ENCODE results near the gene ISLR2.

ISLR2 gene

GRCh38 chr15:74168711-74169126 is 38.3 kb downstream of the ISLR2 start:
- TF ChIP-seq, protein P1, sequence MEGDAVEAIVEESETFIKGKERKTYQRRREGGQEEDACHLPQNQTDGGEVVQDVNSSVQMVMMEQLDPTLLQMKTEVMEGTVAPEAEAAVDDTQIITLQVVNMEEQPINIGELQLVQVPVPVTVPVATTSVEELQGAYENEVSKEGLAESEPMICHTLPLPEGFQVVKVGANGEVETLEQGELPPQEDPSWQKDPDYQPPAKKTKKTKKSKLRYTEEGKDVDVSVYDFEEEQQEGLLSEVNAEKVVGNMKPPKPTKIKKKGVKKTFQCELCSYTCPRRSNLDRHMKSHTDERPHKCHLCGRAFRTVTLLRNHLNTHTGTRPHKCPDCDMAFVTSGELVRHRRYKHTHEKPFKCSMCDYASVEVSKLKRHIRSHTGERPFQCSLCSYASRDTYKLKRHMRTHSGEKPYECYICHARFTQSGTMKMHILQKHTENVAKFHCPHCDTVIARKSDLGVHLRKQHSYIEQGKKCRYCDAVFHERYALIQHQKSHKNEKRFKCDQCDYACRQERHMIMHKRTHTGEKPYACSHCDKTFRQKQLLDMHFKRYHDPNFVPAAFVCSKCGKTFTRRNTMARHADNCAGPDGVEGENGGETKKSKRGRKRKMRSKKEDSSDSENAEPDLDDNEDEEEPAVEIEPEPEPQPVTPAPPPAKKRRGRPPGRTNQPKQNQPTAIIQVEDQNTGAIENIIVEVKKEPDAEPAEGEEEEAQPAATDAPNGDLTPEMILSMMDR (conservative IDR thresholded peaks at IDR 0.05): no peak
- no peak overlapping the region for H3K27ac ChIP-seq

DNA sequence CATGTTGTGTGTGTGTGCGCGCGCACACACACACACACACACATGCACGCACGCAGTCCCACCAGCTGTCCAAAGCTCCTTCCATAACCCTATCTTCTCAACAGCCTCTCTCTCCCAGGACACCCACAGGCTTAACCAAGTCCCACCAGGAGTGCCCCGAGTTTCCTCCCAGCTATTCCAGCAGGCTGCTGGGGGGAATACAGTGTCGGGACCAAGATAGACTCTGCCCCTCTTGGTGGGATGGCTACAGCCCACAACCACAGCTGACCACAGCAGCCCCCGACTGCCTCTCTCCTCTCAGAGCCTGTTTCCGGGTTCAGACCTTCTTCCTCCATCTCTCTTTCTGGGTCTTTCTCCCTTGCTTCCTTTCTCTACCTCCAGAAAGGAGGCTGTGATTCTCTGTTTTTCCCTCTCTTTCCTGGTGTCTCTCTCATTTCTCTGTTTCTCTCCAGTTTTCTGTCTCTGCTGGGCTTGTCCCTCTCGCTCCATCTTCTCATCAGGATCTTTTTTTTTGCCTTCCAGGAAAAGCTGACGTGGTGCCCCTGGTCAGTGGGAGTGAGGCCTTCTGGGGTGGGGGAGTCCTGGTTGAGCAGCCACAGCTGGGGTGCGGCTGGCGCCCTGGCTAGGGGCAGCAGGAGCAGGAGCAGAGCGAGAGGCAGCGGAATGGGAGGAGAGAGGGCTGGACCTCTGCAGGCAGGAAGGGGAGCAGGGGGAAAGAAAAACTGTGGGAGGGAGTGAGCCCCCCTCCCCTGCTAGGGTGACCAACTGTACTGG is 39.9 kb downstream of the ISLR2 start:
- TF ChIP-seq, protein P1 (conservative IDR thresholded peaks at IDR 0.05): no peak
- no peak overlapping the region for H3K27ac ChIP-seq

DNA sequence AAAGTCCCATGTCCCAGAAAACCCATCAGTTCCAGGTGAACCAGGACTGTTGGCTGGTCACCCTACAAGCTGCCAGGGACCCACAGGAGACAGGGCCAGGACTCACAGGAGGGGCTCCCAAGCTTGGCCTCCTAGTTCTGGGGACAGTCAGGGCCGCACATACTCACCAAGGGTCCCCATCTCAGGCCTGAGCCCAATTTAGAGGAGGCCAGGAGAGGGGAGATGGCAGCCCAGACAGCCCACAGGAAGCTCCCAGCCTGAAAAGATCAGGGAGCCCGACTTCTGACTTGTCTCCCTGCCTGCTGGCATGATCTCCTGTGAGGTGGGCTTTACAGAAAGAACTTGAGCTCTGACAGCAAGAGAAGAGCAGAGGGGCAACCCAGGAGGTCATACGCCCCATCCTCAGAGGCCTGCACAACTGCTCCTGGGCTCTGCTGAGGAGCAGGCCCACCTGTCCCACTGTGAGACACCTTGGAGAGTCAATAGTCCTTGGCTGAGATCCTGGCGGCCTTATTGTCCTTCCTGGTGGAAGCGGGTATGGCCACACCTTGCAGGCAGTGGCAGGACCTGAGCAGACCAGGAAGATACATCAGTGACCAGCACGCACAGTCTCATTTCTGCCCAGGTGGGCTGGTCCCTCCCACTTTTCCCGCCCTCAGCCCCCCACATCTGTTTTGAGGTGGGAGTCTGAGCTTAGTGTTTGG is 40.6 kb downstream of the ISLR2 start:
- H3K27ac ChIP-seq: no peak overlapping the region
- TF ChIP-seq, protein P1 (conservative IDR thresholded peaks at IDR 0.05): no peak

- TF ChIP-seq, protein P1 (conservative IDR thresholded peaks at IDR 0.05): no peak
- H3K27ac ChIP-seq: no peak overlapping the region
Measured at GRCh38 chr15:74171965-74172541, 41.7 kb downstream of the ISLR2 start.

DNA sequence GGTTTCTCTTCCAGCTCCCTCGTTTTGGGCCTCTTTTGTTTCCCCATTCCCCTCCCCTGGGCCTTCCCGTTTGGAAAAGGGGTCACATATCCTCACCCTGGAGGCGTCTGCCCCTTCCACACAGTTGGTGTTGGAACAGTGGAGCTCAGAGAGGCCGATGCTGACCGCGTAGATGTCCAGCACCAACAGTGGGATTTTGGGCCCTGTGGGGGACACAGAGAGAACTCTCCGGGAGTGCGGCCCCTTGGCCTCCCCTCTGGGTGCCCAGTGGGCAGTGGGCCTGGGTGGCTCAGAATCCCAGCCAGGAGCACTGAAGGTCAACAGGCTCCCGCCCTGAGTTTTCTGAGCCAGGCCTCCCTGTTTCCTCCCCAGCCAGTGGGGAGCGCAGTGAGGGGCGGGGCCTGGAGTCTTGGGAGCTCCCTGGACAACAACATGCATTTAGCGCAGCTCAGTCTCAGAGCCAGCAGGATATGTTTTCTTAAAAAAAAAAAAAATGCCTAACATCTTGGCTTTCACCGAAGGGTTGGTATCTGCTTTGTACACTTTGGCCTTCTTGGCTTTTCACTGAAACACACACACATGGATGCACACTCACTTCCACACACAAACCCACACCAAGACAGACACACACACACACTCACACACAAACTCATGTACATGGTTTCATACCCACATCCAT is 42.5 kb downstream of the ISLR2 start:
- no peak overlapping the region for H3K27ac ChIP-seq
- TF ChIP-seq, protein P1 (conservative IDR thresholded peaks at IDR 0.05): no peak

DNA sequence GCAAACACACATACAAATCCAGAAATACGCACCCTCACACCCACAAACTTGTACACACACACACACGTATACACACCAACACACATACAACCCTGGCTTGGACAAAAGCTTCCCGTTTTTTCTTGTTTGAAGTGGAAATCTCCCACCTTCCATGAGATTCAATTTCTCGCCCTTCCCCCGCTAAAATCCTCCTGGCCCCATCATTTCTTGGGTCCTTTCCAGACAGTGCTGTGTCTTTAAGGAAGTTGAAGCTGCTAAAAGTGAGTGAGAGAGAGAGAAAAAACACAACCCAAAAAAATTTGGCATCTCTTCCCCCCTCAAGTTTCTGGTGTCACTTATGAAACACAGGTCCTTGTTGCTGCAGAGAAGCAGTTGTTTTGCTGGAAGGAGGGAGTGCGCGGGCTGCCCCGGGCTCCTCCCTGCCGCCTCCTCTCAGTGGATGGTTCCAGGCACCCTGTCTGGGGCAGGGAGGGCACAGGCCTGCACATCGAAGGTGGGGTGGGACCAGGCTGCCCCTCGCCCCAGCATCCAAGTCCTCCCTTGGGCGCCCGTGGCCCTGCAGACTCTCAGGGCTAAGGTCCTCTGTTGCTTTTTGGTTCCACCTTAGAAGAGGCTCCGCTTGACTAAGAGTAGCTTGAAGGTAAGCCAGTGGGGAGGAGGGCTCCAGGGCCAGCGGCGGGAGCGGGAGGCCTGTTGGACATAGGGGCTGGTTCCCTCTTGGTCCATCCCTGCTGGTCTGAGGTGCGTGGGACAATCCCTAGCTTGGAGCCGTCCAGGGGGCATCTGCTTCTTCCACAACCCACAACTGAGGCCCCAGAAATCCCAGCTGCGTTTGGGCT is 43.2 kb downstream of the ISLR2 start, which contains the start of gene ISLR:
Gene ISLR (plus strand): TSS at position 331 of the 839 bp plus-strand sequence. CDS start 1,149 bp downstream, outside the sequence.
- no peak within 1 kb of the TSS for H3K27ac ChIP-seq
- TF ChIP-seq, protein P1 (conservative IDR thresholded peaks at IDR 0.05): no peak
